Keratinocyte (primary cell): ENCODE results near the gene ZHX3.

Experiments used
- EZH2 ChIP-seq: IDR thresholded peaks from one replicate; pipeline ENCODE4 v1.6.1; 2012; ENCODE audit warnings: inconsistent platforms, mild to moderate bottlenecking, low read length, moderate library complexity
- TF ChIP-seq, protein P1 (sequence below), 3 experiments: IDR thresholded peaks in 1 of 3; conservative IDR thresholded peaks in 1 of 3; optimal IDR thresholded peaks in 1 of 3; 2 replicates in 2 of 3; 3 replicates in 1 of 3; pipeline versions ENCODE3 to v1.5.1; 2011; ENCODE audit warnings: low read length in 3 of 3, mild to moderate bottlenecking in 3 of 3, moderate library complexity in 2 of 3, control low read depth in 1 of 3, inconsistent platforms in 1 of 3; ENCODE audit not compliant: insufficient read depth in 2 of 3; ENCODE audit errors: extremely low read depth in 1 of 3

DNA sequence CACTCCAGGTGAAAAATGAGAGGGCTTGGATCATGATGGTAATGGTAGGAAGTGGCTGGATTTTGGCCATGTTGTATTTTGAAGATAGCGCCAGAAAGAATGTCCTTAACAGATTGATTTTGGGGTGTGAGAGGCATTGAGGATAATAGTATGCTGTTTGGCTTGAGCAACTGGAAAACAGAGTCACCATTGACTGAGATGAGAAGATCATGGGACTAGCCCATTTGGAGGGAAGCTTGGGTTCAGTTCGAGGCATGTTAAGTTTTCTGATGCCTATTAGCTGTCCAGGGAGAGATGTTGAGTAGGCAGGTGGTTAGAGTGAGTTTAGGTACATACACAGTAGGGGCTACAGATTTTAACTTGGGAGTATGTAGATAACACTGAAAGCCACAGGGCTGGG, 156.8 kb downstream of the ZHX3 start:
- TF ChIP-seq, protein P1, sequence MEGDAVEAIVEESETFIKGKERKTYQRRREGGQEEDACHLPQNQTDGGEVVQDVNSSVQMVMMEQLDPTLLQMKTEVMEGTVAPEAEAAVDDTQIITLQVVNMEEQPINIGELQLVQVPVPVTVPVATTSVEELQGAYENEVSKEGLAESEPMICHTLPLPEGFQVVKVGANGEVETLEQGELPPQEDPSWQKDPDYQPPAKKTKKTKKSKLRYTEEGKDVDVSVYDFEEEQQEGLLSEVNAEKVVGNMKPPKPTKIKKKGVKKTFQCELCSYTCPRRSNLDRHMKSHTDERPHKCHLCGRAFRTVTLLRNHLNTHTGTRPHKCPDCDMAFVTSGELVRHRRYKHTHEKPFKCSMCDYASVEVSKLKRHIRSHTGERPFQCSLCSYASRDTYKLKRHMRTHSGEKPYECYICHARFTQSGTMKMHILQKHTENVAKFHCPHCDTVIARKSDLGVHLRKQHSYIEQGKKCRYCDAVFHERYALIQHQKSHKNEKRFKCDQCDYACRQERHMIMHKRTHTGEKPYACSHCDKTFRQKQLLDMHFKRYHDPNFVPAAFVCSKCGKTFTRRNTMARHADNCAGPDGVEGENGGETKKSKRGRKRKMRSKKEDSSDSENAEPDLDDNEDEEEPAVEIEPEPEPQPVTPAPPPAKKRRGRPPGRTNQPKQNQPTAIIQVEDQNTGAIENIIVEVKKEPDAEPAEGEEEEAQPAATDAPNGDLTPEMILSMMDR (optimal IDR thresholded peaks at IDR 0.05 in 1 of 3, IDR thresholded peaks at IDR 0.05 in 1 of 3, conservative IDR thresholded peaks at IDR 0.05 in 1 of 3; ENCODE audit: extremely low read depth in 1 of 3, insufficient read depth in 2 of 3, low read length in 3 of 3) = no peak
- no peak for TF ChIP-seq EZH2
